HL-60 (cell line): ENCODE results near the gene PLEKHO1.

Source experiments
- GABPA ChIP-seq: IDR thresholded peaks from 2 replicates; pipeline ENCODE4 v1.6.1; 2012; ENCODE audit warnings: low read depth
- POLR2AphosphoS5 ChIP-seq: IDR thresholded peaks from 2 replicates; pipeline ENCODE4 v1.6.1; 2012; ENCODE audit warnings: low read depth
- SPI1 ChIP-seq: IDR thresholded peaks from 2 replicates; pipeline ENCODE4 v1.6.1; 2012; ENCODE audit warnings: low read depth, mild to moderate bottlenecking, borderline replicate concordance
- TF ChIP-seq, protein P1 (sequence below): IDR thresholded peaks from one replicate; pipeline ENCODE4 v1.5.1; 2011; ENCODE audit warnings: low read length, control low read depth, inconsistent platforms; ENCODE audit not compliant: insufficient read depth
- TF ChIP-seq, protein P2 (sequence below): IDR thresholded peaks from 2 replicates; pipeline ENCODE4 v1.6.1; 2012; ENCODE audit warnings: low read depth; ENCODE audit not compliant: insufficient replicate concordance

DNA sequence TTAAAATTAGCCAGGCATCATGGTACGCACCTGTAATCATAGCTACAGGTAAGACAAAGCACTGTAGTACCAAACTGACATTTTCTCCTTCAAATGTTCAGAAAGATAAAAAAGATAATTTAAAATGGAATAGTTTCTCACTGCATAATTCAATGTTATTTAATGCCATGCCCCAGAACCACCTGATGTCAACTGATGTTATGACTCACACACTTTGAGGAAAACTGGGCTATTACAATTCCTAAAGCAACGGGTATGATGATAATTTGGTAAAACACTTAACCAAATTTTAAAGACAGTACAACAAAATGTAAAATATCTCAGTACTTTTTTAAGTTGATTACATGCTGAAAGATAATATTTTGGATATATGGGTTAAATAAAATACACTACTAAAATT, 22.9 kb upstream of the PLEKHO1 start:
- TF ChIP-seq, protein P1, sequence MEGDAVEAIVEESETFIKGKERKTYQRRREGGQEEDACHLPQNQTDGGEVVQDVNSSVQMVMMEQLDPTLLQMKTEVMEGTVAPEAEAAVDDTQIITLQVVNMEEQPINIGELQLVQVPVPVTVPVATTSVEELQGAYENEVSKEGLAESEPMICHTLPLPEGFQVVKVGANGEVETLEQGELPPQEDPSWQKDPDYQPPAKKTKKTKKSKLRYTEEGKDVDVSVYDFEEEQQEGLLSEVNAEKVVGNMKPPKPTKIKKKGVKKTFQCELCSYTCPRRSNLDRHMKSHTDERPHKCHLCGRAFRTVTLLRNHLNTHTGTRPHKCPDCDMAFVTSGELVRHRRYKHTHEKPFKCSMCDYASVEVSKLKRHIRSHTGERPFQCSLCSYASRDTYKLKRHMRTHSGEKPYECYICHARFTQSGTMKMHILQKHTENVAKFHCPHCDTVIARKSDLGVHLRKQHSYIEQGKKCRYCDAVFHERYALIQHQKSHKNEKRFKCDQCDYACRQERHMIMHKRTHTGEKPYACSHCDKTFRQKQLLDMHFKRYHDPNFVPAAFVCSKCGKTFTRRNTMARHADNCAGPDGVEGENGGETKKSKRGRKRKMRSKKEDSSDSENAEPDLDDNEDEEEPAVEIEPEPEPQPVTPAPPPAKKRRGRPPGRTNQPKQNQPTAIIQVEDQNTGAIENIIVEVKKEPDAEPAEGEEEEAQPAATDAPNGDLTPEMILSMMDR, result no peak
- TF ChIP-seq, protein P2, sequence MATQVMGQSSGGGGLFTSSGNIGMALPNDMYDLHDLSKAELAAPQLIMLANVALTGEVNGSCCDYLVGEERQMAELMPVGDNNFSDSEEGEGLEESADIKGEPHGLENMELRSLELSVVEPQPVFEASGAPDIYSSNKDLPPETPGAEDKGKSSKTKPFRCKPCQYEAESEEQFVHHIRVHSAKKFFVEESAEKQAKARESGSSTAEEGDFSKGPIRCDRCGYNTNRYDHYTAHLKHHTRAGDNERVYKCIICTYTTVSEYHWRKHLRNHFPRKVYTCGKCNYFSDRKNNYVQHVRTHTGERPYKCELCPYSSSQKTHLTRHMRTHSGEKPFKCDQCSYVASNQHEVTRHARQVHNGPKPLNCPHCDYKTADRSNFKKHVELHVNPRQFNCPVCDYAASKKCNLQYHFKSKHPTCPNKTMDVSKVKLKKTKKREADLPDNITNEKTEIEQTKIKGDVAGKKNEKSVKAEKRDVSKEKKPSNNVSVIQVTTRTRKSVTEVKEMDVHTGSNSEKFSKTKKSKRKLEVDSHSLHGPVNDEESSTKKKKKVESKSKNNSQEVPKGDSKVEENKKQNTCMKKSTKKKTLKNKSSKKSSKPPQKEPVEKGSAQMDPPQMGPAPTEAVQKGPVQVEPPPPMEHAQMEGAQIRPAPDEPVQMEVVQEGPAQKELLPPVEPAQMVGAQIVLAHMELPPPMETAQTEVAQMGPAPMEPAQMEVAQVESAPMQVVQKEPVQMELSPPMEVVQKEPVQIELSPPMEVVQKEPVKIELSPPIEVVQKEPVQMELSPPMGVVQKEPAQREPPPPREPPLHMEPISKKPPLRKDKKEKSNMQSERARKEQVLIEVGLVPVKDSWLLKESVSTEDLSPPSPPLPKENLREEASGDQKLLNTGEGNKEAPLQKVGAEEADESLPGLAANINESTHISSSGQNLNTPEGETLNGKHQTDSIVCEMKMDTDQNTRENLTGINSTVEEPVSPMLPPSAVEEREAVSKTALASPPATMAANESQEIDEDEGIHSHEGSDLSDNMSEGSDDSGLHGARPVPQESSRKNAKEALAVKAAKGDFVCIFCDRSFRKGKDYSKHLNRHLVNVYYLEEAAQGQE, result no peak
- no peak for TF ChIP-seq POLR2AphosphoS5
- TF ChIP-seq SPI1, result no peak
- no peak for TF ChIP-seq GABPA
